ENCODE measurements around the gene TANC1.
A peak's percentile ranks its signal among the peaks of the same experiment; 100 is the strongest.
"Not testable (repeated sequence)": the region's sequence is repeated elsewhere in the genome, so short reads cannot be mapped to it uniquely, and the experiment has no call there.

TANC1 gene

GRCh38 chr2:159094173-159094737 is 125.8 kb downstream of the TANC1 start:
- no peak for DNase-seq

GRCh38 chr2:159095813-159096212 is 127.4 kb downstream of the TANC1 start:
- no peak for DNase-seq

GRCh38 chr2:159096302-159096855 is 127.9 kb downstream of the TANC1 start:
- not testable (repeated sequence) for DNase-seq

GRCh38 chr2:159096901-159097300 is 128.5 kb downstream of the TANC1 start:
- DNase-seq: no peak

- no peak for DNase-seq
These were observed 129.9 kb downstream of the TANC1 start for GRCh38 chr2:159098361-159098760.

- DNase-seq: no peak
These were observed 130.5 kb downstream of the TANC1 start for GRCh38 chr2:159098921-159099411.

GRCh38 chr2:159101755-159102489 is 133.5 kb downstream of the TANC1 start:
- DNase-seq: no peak

- no peak for DNase-seq
These were observed 135.0 kb downstream of the TANC1 start for GRCh38 chr2:159103411-159103810.

- DNase-seq: no peak
These were observed 137.7 kb downstream of the TANC1 start for GRCh38 chr2:159106109-159106508.

GRCh38 chr2:159108181-159108893 is 139.9 kb downstream of the TANC1 start:
- no peak for DNase-seq

- no peak for DNase-seq
These were observed 141.1 kb downstream of the TANC1 start for GRCh38 chr2:159109517-159109916.

- DNase-seq: no peak
These were observed 142.3 kb downstream of the TANC1 start for GRCh38 chr2:159110784-159111183.

GRCh38 chr2:159111346-159111927 is 143.0 kb downstream of the TANC1 start:
- DNase-seq: no peak

GRCh38 chr2:159114835-159115234 is 146.4 kb downstream of the TANC1 start:
- no peak for DNase-seq

- DNase-seq: no peak
These were observed 148.5 kb downstream of the TANC1 start for GRCh38 chr2:159116922-159117321.

- no peak for DNase-seq
These were observed 149.2 kb downstream of the TANC1 start for GRCh38 chr2:159117658-159118057.

- DNase-seq: peak; percentile 52
These were observed 149.8 kb downstream of the TANC1 start for GRCh38 chr2:159118115-159118858.

GRCh38 chr2:159118859-159119500 is 150.5 kb downstream of the TANC1 start:
- no peak for DNase-seq

GRCh38 chr2:159119652-159120257 is 151.3 kb downstream of the TANC1 start:
- no peak for DNase-seq

- no peak for DNase-seq
These were observed 155.3 kb downstream of the TANC1 start for GRCh38 chr2:159123786-159124185.

GRCh38 chr2:159124441-159124911 is 156.0 kb downstream of the TANC1 start:
- no peak for DNase-seq

Data from central memory CD4-positive, alpha-beta T cell (primary cell).